Lower leg skin (tissue), 4 donors: ENCODE measurements around the gene PAH. TPM values are rescaled to one million over a fixed set of nuclear protein-coding genes. Genes with fewer than 3 reads are reported as not detected.

Experiments
- DNase-seq, 2 donors: peaks; one replicate each; pipeline ENCODE4 v3.0.0-alpha.2; 2019; ENCODE audit warnings: low spot score in 2 of 2
- H3K4me3 ChIP-seq: fragments of 200-600 bp; sonication (generic); 2 replicates; pipeline ENCODE4 v1.5.1; 2017; ENCODE audit warnings: mild to moderate bottlenecking, low read depth; ENCODE audit not compliant: poor library complexity, severe bottlenecking
- POLR2A ChIP-seq, 2 donors: fragments of 450-650 bp; IDR thresholded peaks; one replicate each; pipeline ENCODE4 v1.6.1; 2016 to 2017; ENCODE audit warnings: antibody characterized with exemption in 2 of 2, mild to moderate bottlenecking in 1 of 2, moderate library complexity in 1 of 2
- WGBS, 2 donors: methylation state at CpG; one replicate each; pipeline ENCODE4 v1.1.5; 2018; 5-methylcytosine and 5-hydroxymethylcytosine counted together
- intact Hi-C: fragments of 100-400 bp; cut with DNase I; formaldehyde crosslinking; loops from one replicate; pipeline ENCODE4 v1.15.0; 2023; ENCODE audit warnings: low total_unique reads
- total RNA-seq, 4 donors: library from RNA; depleted of rRNA; stranded (reverse); fragments of >200 nt; gene quantifications; one replicate each; pipeline ENCODE4 v1.1.0, GENCODE V29; 2016
- TF ChIP-seq, protein P1 (sequence below), 3 donors: fragments of 450-650 bp; IDR thresholded peaks; one replicate each; pipeline ENCODE4 v1.5.1; 2016; ENCODE audit warnings: antibody characterized with exemption in 3 of 3, mild to moderate bottlenecking in 3 of 3, moderate library complexity in 2 of 3

PAH gene
- total RNA-seq, 4 donors from 2014 or later: not detected

DNA sequence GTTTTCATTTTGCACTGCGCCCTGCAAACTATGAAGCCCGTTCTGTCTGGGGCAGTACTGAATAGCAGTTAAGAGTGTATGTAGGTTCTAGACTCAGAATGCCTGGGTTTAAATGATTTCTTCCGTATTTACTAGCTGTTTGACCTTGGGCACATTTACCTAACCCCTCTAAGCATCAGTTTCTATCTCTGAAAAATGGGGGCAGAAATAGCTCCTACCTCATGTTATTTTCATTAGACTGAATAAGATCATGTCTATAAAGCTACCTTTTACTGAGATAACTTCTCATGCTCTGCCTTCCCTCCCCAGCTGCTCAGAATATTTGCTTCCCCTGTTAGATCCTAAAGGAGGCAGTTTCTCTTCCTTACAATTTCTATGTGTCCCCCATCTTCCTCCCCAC, 5.7 kb downstream of the PAH start:
- TF ChIP-seq POLR2A (IDR thresholded peaks at IDR 0.05): no peak
- TF ChIP-seq, protein P1, sequence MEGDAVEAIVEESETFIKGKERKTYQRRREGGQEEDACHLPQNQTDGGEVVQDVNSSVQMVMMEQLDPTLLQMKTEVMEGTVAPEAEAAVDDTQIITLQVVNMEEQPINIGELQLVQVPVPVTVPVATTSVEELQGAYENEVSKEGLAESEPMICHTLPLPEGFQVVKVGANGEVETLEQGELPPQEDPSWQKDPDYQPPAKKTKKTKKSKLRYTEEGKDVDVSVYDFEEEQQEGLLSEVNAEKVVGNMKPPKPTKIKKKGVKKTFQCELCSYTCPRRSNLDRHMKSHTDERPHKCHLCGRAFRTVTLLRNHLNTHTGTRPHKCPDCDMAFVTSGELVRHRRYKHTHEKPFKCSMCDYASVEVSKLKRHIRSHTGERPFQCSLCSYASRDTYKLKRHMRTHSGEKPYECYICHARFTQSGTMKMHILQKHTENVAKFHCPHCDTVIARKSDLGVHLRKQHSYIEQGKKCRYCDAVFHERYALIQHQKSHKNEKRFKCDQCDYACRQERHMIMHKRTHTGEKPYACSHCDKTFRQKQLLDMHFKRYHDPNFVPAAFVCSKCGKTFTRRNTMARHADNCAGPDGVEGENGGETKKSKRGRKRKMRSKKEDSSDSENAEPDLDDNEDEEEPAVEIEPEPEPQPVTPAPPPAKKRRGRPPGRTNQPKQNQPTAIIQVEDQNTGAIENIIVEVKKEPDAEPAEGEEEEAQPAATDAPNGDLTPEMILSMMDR (IDR thresholded peaks at IDR 0.05): no peak
- 73 to 77% methylated on average over 3 of the region's 3 CpGs for WGBS, 2 donors
- intact Hi-C loops: no loop called here
- no peak overlapping the region for H3K4me3 ChIP-seq
- no peak for DNase-seq

DNA sequence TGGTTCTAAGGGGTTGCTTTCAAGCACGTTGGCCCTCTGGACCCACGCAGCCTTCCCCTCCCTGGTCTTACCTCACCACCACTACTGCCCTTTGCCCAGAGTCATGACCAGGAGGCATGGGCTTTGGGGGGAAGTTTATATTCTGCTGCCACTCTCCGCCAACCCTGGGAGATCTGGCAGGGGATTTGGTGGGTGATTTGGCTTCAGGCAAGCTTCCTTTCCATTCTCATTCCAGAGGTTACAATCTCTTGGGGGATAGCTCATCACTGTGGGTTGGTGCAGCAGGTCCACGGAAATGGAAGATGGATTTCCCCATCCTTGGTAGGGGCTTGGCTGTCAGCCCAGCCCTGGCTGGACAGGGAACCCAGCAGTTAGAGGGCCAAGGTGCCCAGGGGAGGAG, 6.3 kb downstream of the PAH start:
- DNase-seq: no peak
- WGBS, 2 donors: 75 to 90% methylated on average over 4 of the region's 4 CpGs
- no peak for TF ChIP-seq POLR2A (IDR thresholded peaks at IDR 0.05)
- no peak overlapping the region for H3K4me3 ChIP-seq
- intact Hi-C loops: no loop called here

- no peak overlapping the region for H3K4me3 ChIP-seq
- TF ChIP-seq, protein P1 (IDR thresholded peaks at IDR 0.05): no peak
- TF ChIP-seq POLR2A (IDR thresholded peaks at IDR 0.05): no peak
- no peak for DNase-seq
- 93% methylated on average over 7 of the region's 7 CpGs for WGBS, 2 donors
- intact Hi-C loops: no loop called here
Observed at GRCh38 chr12:102910137-102910536, 6.9 kb downstream of the PAH start.

GRCh38 chr12:102907918-102908317, 9.1 kb downstream of the PAH start:
- intact Hi-C loops: no loop called here
- 77 to 85% methylated on average over 4 of the region's 4 CpGs for WGBS, 2 donors
- H3K4me3 ChIP-seq: no peak overlapping the region
- DNase-seq: no peak
- TF ChIP-seq, protein P1 (IDR thresholded peaks at IDR 0.05): no peak
- TF ChIP-seq POLR2A (IDR thresholded peaks at IDR 0.05): no peak

DNA sequence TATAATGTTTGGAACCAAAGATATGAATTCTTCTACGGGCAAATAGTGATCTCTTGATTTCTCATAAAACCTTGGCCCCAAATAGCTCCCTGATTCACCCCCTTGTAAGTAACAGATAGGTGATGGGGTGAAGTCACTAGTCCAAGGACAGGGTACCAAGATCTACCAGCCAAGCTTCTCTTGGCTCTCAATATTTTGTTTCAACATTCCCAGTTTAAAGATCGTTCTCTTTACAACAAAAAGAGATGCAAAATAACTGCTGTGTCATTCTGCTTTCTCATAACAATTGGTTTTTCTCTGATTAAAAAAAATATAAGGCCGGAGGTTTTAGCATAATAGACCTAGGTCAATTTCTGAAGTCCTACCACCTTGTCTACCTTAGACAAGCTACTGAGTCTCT, 11.8 kb downstream of the PAH start:
- intact Hi-C loops: no loop called here
- DNase-seq: no peak
- no peak overlapping the region for H3K4me3 ChIP-seq
- WGBS, 2 donors: 74 to 83% methylated on average over 3 of the region's 3 CpGs
- no peak for TF ChIP-seq POLR2A (IDR thresholded peaks at IDR 0.05)
- TF ChIP-seq, protein P1 (IDR thresholded peaks at IDR 0.05): no peak

DNA sequence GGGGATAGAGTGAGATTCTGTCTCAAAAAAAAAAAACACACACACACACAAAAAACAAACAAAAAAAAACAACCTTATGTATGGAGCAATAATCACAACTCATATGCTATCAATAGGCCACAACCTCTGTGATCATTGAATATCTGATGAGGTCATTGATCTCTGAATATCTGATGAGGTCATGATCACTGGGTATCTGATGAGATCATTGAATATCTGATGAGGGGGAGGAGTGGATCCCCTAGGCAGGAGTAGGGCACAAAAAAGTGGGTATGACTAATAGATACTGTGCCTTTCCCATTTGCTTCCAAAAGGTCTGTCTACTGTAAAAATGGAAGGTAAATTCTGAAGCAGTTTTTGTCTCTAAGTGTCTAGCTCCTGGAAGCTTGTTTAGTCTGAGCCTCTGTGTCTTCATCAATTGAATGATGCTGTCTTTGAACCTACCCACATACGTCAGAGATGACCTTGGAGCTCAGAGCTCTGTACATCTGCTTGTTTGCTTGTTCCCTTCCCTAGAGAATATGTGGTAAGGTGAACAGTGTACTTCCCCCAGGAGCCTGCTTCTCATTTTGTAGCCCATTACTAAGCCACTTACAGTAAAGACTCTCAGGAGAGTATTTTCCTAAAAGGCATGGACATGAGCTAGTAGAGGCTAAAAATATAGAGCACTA, 13.6 kb downstream of the PAH start:
- intact Hi-C loops: no loop called here
- 78 to 80% methylated on average over 1 of the region's 1 CpG for WGBS, 2 donors
- TF ChIP-seq, protein P1 (IDR thresholded peaks at IDR 0.05): no peak
- TF ChIP-seq POLR2A (IDR thresholded peaks at IDR 0.05): no peak
- H3K4me3 ChIP-seq: no peak overlapping the region
- DNase-seq: no peak
